MM.1S (cell line): ENCODE data around the gene KCMF1.

Experiments
- EZH2phosphoT487 ChIP-seq: fragments of 300-600 bp; sonication (generic); IDR thresholded peaks from 2 replicates; pipeline ENCODE4 v1.6.1; 2018; ENCODE audit warnings: antibody characterized with exemption, low read length
- TF ChIP-seq, protein P1 (sequence below): fragments of 300-600 bp; sonication (generic); IDR thresholded peaks from 2 replicates; pipeline ENCODE4 v1.5.1; 2016; ENCODE audit warnings: antibody characterized with exemption, low read length, mixed read lengths

DNA sequence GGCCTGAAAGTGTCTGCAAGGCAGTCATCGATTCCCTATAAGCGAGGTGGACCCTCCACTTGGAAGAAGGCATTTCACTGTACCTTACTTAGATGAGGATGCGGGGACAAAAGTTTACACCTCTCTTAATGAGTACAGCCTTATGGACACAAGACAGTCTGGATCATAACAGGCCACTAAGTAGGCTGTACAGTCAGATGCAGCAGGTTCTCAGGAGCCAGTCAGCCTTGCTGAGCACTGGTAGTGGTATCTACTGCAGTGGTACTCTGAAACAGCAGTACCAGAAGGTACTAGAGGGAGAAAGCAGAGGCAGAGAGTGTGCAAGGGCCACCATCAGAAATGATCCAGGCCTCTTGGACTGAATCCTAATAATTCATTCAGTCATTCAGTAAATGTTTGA is 77.6 kb downstream of the KCMF1 start:
- TF ChIP-seq, protein P1, sequence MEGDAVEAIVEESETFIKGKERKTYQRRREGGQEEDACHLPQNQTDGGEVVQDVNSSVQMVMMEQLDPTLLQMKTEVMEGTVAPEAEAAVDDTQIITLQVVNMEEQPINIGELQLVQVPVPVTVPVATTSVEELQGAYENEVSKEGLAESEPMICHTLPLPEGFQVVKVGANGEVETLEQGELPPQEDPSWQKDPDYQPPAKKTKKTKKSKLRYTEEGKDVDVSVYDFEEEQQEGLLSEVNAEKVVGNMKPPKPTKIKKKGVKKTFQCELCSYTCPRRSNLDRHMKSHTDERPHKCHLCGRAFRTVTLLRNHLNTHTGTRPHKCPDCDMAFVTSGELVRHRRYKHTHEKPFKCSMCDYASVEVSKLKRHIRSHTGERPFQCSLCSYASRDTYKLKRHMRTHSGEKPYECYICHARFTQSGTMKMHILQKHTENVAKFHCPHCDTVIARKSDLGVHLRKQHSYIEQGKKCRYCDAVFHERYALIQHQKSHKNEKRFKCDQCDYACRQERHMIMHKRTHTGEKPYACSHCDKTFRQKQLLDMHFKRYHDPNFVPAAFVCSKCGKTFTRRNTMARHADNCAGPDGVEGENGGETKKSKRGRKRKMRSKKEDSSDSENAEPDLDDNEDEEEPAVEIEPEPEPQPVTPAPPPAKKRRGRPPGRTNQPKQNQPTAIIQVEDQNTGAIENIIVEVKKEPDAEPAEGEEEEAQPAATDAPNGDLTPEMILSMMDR = no peak
- TF ChIP-seq EZH2phosphoT487 = no peak
